HEK293 (cell line): ENCODE results near the gene FCHSD1.

ENCODE experiments used
- CTCF ChIA-PET: fragments of 350-600 bp; formaldehyde crosslinking; extraction: SDS; loops from one replicate; lab custom pipeline; 2021; ENCODE audit warnings: antibody characterized with exemption; lab: Yijun Ruan, JAX
- POLR2A ChIA-PET: fragments of 300-600 bp; formaldehyde crosslinking; extraction: SDS; loops from one replicate; lab custom pipeline; 2020; ENCODE audit warnings: antibody characterized with exemption, inconsistent platforms; lab: Yijun Ruan, JAX
- H3K27ac ChIP-seq: fragments of 200-500 bp; sonication (Bioruptor generic); 2 replicates; pipeline ENCODE4 v1.5.1; 2014; ENCODE audit warnings: low read depth, low read length, control low read depth, inconsistent platforms; ENCODE audit errors: extremely low read depth
- H3K36me3 ChIP-seq, 2 experiments: fragments of 200-500 bp in 1 of 2; sonication (Bioruptor generic) in 1 of 2; 1 replicate in 1 of 2; 2 replicates in 1 of 2; pipeline ENCODE4 v1.5.1; 2014 to 2017; ENCODE audit warnings: inconsistent platforms in 2 of 2, low read length in 2 of 2; ENCODE audit not compliant: control insufficient read depth in 2 of 2, insufficient read depth in 1 of 2
- H3K4me1 ChIP-seq: fragments of 200-500 bp; sonication (Bioruptor generic); 2 replicates; pipeline ENCODE4 v1.5.1; 2014; ENCODE audit warnings: mild to moderate bottlenecking, low read length, inconsistent platforms; ENCODE audit not compliant: control insufficient read depth, insufficient read depth
- H3K4me3 ChIP-seq: 2 replicates; pipeline ENCODE4 v1.5.1; 2011; ENCODE audit warnings: low read depth, mild to moderate bottlenecking, control low read depth, low read length, moderate library complexity
- H3K9me3 ChIP-seq: fragments of 200-500 bp; sonication (Bioruptor generic); 2 replicates; pipeline ENCODE4 v1.5.1; 2014; ENCODE audit warnings: low read depth, low read length, inconsistent platforms; ENCODE audit not compliant: control insufficient read depth, insufficient read depth
- GLI2 ChIP-seq: fragments of 450-650 bp; formaldehyde crosslinking; IDR thresholded peaks from 2 replicates; pipeline ENCODE4; 2017; ENCODE audit warnings: missing biosample characterization, missing genetic modification characterization, low read depth, borderline replicate concordance
- GLIS2 ChIP-seq: fragments of 450-650 bp; formaldehyde crosslinking; IDR thresholded peaks from 2 replicates; pipeline ENCODE4 v1.5.1; 2016; ENCODE audit warnings: missing biosample characterization, missing genetic modification characterization
- SP2 ChIP-seq: fragments of 450-650 bp; formaldehyde crosslinking; IDR thresholded peaks from 2 replicates; pipeline ENCODE4 v1.5.1; 2016; ENCODE audit warnings: missing biosample characterization, missing genetic modification characterization
- SP3 ChIP-seq: fragments of 450-650 bp; formaldehyde crosslinking; IDR thresholded peaks from 2 replicates; pipeline ENCODE4 v1.5.1; 2016; ENCODE audit warnings: missing biosample characterization, missing genetic modification characterization
- ZBTB20 ChIP-seq: fragments of 450-650 bp; formaldehyde crosslinking; IDR thresholded peaks from 2 replicates; pipeline ENCODE4 v1.5.1; 2016; ENCODE audit warnings: missing biosample characterization, missing genetic modification characterization
- ZBTB48 ChIP-seq: fragments of 450-650 bp; formaldehyde crosslinking; IDR thresholded peaks from 2 replicates; pipeline ENCODE4 v1.5.1; 2016; ENCODE audit warnings: missing biosample characterization, missing genetic modification characterization
- ZBTB8A ChIP-seq: fragments of 450-650 bp; formaldehyde crosslinking; IDR thresholded peaks from 2 replicates; pipeline ENCODE4 v1.5.1; 2016; ENCODE audit warnings: missing biosample characterization, missing genetic modification characterization
- ZEB2 ChIP-seq: fragments of 450-650 bp; formaldehyde crosslinking; IDR thresholded peaks from 2 replicates; pipeline ENCODE4 v1.5.1; 2016; ENCODE audit warnings: missing biosample characterization, missing genetic modification characterization
- ZIC2 ChIP-seq: fragments of 450-650 bp; formaldehyde crosslinking; IDR thresholded peaks from 2 replicates; pipeline ENCODE4 v1.5.1; 2016; ENCODE audit warnings: missing biosample characterization, missing genetic modification characterization
- ZNF155 ChIP-seq: fragments of 450-650 bp; formaldehyde crosslinking; IDR thresholded peaks from 2 replicates; pipeline ENCODE4 v1.5.1; 2016; ENCODE audit warnings: missing biosample characterization, missing genetic modification characterization
- ZNF2 ChIP-seq: fragments of 450-650 bp; formaldehyde crosslinking; IDR thresholded peaks from 2 replicates; pipeline ENCODE4 v1.5.1; 2016; ENCODE audit warnings: missing biosample characterization, missing genetic modification characterization
- ZNF341 ChIP-seq: fragments of 450-650 bp; formaldehyde crosslinking; IDR thresholded peaks from 2 replicates; pipeline ENCODE4; 2016; ENCODE audit warnings: low read depth, missing biosample characterization, missing genetic modification characterization
- ZXDB ChIP-seq: fragments of 450-650 bp; formaldehyde crosslinking; IDR thresholded peaks from 2 replicates; pipeline ENCODE4 v1.5.1; 2016; ENCODE audit warnings: missing biosample characterization, missing genetic modification characterization
- TF ChIP-seq, protein P1 (sequence below): fragments of 450-650 bp; formaldehyde crosslinking; optimal IDR thresholded peaks from 2 replicates; pipeline ENCODE3; 2016; ENCODE audit warnings: missing biosample characterization, mild to moderate bottlenecking, missing genetic modification characterization
- TF ChIP-seq, protein P2 (sequence below): fragments of 450-650 bp; formaldehyde crosslinking; IDR thresholded peaks from 2 replicates; pipeline ENCODE4 v1.5.1; 2016; ENCODE audit warnings: missing biosample characterization, missing genetic modification characterization
- TF ChIP-seq, protein P3 (sequence below): fragments of 450-650 bp; formaldehyde crosslinking; IDR thresholded peaks from 2 replicates; pipeline ENCODE4 v1.5.1; 2016; ENCODE audit warnings: missing biosample characterization, missing genetic modification characterization
- TF ChIP-seq, protein P4 (sequence below): fragments of 450-650 bp; formaldehyde crosslinking; IDR thresholded peaks from 2 replicates; pipeline ENCODE4 v1.5.1; 2016; ENCODE audit warnings: missing biosample characterization, missing genetic modification characterization
- TF ChIP-seq, protein P5 (sequence below): fragments of 450-650 bp; formaldehyde crosslinking; IDR thresholded peaks from 2 replicates; pipeline ENCODE4 v1.5.1; 2017; ENCODE audit warnings: missing biosample characterization, missing genetic modification characterization
- TF ChIP-seq, protein P6 (sequence below): fragments of 450-650 bp; formaldehyde crosslinking; IDR thresholded peaks from 2 replicates; pipeline ENCODE4 v1.5.1; 2017; ENCODE audit warnings: missing biosample characterization, missing genetic modification characterization
- TF ChIP-seq, protein P7 (sequence below): fragments of 450-650 bp; formaldehyde crosslinking; IDR thresholded peaks from 2 replicates; pipeline ENCODE4 v1.5.1; 2016; ENCODE audit warnings: missing biosample characterization, missing genetic modification characterization
- TF ChIP-seq, protein P8 (sequence below): fragments of 450-650 bp; formaldehyde crosslinking; IDR thresholded peaks from 2 replicates; pipeline ENCODE4 v1.5.1; 2016; ENCODE audit warnings: missing biosample characterization, missing genetic modification characterization

FCHSD1 gene

DNA sequence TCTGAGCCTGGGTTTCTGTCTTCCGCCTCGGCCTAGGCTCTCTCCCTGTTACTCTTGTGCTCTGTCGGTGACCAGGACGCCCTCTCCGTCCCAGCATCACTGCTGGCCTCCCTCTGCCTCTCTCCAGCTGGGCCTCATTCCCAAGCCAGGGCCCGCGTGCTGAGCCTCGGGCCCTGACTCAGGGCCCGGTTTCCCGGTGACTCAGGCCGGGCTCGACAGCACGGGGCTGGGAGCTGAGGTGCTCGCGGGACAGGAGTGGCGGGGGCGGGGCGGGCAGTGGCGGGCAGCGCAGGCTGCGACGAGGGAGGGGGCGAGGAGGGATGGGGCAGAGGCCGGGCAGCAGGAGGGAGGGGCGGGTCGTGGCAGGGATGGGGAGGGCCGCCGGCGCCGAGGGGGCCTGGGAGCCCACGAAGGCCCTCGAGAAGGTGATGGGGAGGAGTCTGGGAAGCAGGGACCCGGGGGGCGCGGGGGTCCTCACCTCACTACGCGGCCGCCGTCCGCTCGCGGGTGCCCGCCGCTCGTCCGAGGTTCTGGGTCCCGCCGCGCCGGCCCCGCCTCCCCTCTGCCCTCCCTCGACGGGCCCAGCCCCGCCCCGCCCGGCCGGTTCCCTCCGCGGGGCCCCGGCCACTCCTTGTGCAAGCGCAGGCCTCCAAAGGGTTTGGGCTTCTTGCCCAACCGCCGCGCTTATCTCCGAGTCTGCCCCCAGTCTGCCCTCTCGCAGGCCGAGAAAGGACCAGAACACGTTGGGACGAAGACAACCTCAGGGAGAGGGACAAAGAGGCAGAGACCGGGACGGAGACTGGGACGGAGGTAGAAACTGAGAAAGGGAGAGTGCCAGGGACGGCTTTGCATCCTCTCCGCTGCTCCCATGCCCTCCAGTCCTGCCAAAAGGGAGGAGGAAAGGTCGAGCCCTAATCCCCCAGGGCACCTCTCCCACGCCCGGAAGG lies 30.8 kb upstream of the FCHSD1 start, which contains the start of gene ARAP3:
ARAP3 (minus strand) TSS at position 536 of the 947 bp plus-strand sequence. CDS start 1,744 bp downstream, outside the sequence.
- POLR2A ChIA-PET: interaction anchor here (0.6 to 1.7 kb wide), 4 partner anchors 10 to 288 kb away, joined by 3 to 8 read pairs (median 4); partner anchors contain the start of gene DELE1
- H3K9me3 ChIP-seq: no peaks in the 10 kb centered on the region
- H3K27ac ChIP-seq: peak within 1 kb of the TSS; percentile 52; the same call in 1 of the 2 replicates
- H3K4me1 ChIP-seq: no peaks in the 10 kb centered on the region
- no peaks in the 10 kb centered on the region; a peak in 1 of 3 replicates for H3K36me3 ChIP-seq
- CTCF ChIA-PET: interaction anchor here (0.7 to 2.9 kb wide), 6 partner anchors 10 to 278 kb away, joined by 3 to 28 read pairs (median 6); no protein-coding TSS in a partner anchor
- H3K4me3 ChIP-seq: peak within 1 kb of the TSS; percentile 52
- TF ChIP-seq GLI2 (tag by site-specific recombination) (no peak), GLIS2 (peak; percentile 75), ZBTB48 (tag by site-specific recombination) (peak; percentile 66; the same call in 1 of the 2 replicates), SP3 (tag by site-specific recombination) (peak; percentile 64), ZXDB (tag by site-specific recombination) (0 out of 2 replicates have a peak, but pooled peaks have one; percentile 59), ZBTB8A (tag by site-specific recombination) (peak; percentile 52; the same call in 1 of the 2 replicates), ZIC2 (tag by site-specific recombination) (peak; percentile 87), ZNF341 (tag by site-specific recombination) (peak; percentile 10; the same call in 1 of the 2 replicates), ZNF155 (tag by site-specific recombination) (no peak), ZEB2 (tag by site-specific recombination) (0 out of 2 replicates have a peak, but pooled peaks have one; percentile 17), ZBTB20 (peak; percentile 78), SP2 (tag by site-specific recombination) (peak; percentile 58), ZNF2 (tag by site-specific recombination) (0 out of 2 replicates have a peak, but pooled peaks have one; percentile 75)
- TF ChIP-seq, protein P1, sequence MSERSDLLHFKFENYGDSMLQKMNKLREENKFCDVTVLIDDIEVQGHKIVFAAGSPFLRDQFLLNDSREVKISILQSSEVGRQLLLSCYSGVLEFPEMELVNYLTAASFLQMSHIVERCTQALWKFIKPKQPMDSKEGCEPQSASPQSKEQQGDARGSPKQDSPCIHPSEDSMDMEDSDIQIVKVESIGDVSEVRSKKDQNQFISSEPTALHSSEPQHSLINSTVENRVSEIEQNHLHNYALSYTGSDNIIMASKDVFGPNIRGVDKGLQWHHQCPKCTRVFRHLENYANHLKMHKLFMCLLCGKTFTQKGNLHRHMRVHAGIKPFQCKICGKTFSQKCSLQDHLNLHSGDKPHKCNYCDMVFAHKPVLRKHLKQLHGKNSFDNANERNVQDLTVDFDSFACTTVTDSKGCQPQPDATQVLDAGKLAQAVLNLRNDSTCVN (tag by site-specific recombination): peak; percentile 82
- TF ChIP-seq, protein P2, sequence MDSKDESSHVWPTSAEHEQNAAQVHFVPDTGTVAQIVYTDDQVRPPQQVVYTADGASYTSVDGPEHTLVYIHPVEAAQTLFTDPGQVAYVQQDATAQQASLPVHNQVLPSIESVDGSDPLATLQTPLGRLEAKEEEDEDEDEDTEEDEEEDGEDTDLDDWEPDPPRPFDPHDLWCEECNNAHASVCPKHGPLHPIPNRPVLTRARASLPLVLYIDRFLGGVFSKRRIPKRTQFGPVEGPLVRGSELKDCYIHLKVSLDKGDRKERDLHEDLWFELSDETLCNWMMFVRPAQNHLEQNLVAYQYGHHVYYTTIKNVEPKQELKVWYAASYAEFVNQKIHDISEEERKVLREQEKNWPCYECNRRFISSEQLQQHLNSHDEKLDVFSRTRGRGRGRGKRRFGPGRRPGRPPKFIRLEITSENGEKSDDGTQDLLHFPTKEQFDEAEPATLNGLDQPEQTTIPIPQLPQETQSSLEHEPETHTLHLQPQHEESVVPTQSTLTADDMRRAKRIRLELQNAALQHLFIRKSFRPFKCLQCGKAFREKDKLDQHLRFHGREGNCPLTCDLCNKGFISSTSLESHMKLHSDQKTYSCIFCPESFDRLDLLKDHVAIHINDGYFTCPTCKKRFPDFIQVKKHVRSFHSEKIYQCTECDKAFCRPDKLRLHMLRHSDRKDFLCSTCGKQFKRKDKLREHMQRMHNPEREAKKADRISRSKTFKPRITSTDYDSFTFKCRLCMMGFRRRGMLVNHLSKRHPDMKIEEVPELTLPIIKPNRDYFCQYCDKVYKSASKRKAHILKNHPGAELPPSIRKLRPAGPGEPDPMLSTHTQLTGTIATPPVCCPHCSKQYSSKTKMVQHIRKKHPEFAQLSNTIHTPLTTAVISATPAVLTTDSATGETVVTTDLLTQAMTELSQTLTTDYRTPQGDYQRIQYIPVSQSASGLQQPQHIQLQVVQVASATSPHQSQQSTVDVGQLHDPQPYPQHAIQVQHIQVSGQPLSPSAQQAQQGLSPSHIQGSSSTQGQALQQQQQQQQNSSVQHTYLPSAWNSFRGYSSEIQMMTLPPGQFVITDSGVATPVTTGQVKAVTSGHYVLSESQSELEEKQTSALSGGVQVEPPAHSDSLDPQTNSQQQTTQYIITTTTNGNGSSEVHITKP (tag by site-specific recombination): peak; percentile 89
- TF ChIP-seq, protein P3, sequence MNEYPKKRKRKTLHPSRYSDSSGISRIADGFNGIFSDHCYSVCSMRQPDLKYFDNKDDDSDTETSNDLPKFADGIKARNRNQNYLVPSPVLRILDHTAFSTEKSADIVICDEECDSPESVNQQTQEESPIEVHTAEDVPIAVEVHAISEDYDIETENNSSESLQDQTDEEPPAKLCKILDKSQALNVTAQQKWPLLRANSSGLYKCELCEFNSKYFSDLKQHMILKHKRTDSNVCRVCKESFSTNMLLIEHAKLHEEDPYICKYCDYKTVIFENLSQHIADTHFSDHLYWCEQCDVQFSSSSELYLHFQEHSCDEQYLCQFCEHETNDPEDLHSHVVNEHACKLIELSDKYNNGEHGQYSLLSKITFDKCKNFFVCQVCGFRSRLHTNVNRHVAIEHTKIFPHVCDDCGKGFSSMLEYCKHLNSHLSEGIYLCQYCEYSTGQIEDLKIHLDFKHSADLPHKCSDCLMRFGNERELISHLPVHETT: 0 out of 2 replicates have a peak, but pooled peaks have one; percentile 29
- TF ChIP-seq, protein P4, sequence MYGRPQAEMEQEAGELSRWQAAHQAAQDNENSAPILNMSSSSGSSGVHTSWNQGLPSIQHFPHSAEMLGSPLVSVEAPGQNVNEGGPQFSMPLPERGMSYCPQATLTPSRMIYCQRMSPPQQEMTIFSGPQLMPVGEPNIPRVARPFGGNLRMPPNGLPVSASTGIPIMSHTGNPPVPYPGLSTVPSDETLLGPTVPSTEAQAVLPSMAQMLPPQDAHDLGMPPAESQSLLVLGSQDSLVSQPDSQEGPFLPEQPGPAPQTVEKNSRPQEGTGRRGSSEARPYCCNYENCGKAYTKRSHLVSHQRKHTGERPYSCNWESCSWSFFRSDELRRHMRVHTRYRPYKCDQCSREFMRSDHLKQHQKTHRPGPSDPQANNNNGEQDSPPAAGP (tag by site-specific recombination): peak; percentile 44; the same call in 1 of the 2 replicates
- TF ChIP-seq, protein P5, sequence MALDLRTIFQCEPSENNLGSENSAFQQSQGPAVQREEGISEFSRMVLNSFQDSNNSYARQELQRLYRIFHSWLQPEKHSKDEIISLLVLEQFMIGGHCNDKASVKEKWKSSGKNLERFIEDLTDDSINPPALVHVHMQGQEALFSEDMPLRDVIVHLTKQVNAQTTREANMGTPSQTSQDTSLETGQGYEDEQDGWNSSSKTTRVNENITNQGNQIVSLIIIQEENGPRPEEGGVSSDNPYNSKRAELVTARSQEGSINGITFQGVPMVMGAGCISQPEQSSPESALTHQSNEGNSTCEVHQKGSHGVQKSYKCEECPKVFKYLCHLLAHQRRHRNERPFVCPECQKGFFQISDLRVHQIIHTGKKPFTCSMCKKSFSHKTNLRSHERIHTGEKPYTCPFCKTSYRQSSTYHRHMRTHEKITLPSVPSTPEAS (tag by site-specific recombination): no peak
- TF ChIP-seq, protein P6, sequence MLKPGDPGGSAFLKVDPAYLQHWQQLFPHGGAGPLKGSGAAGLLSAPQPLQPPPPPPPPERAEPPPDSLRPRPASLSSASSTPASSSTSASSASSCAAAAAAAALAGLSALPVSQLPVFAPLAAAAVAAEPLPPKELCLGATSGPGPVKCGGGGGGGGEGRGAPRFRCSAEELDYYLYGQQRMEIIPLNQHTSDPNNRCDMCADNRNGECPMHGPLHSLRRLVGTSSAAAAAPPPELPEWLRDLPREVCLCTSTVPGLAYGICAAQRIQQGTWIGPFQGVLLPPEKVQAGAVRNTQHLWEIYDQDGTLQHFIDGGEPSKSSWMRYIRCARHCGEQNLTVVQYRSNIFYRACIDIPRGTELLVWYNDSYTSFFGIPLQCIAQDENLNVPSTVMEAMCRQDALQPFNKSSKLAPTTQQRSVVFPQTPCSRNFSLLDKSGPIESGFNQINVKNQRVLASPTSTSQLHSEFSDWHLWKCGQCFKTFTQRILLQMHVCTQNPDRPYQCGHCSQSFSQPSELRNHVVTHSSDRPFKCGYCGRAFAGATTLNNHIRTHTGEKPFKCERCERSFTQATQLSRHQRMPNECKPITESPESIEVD (tag by site-specific recombination): no peak
- TF ChIP-seq, protein P7, sequence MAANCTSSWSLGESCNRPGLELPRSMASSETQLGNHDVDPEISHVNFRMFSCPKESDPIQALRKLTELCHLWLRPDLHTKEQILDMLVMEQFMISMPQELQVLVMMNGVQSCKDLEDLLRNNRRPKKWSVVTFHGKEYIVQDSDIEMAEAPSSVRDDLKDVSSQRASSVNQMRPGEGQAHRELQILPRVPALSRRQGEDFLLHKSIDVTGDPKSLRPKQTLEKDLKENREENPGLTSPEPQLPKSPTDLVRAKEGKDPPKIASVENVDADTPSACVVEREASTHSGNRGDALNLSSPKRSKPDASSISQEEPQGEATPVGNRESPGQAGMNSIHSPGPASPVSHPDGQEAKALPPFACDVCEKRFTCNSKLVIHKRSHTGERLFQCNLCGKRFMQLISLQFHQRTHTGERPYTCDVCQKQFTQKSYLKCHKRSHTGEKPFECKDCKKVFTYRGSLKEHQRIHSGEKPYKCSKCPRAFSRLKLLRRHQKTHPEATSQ (tag by site-specific recombination): 0 out of 2 replicates have a peak, but pooled peaks have one; percentile 16
- TF ChIP-seq, protein P8, sequence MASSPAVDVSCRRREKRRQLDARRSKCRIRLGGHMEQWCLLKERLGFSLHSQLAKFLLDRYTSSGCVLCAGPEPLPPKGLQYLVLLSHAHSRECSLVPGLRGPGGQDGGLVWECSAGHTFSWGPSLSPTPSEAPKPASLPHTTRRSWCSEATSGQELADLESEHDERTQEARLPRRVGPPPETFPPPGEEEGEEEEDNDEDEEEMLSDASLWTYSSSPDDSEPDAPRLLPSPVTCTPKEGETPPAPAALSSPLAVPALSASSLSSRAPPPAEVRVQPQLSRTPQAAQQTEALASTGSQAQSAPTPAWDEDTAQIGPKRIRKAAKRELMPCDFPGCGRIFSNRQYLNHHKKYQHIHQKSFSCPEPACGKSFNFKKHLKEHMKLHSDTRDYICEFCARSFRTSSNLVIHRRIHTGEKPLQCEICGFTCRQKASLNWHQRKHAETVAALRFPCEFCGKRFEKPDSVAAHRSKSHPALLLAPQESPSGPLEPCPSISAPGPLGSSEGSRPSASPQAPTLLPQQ (tag by site-specific recombination): peak; percentile 62; the same call in 1 of the 2 replicates
